Uterus (tissue), 4 donors: ENCODE data around the gene POLA1. TPM values are rescaled to one million over a fixed set of nuclear protein-coding genes. Genes with fewer than 3 reads are reported as not detected.
A peak's percentile ranks its signal among the peaks of the same experiment; 100 is the strongest.

Experiments
- DNase-seq, 2 donors: peaks; one replicate each; pipeline ENCODE4 v3.0.0-alpha.2; 2019 to 2020
- H3K27ac ChIP-seq, 2 donors: fragments of 200-600 bp; sonication (generic); 1 replicate in 1 of 2; 2 replicates in 1 of 2; pipeline ENCODE4 v1.5.1; 2016 to 2018
- H3K27me3 ChIP-seq, 2 donors: fragments of 200-600 bp; sonication (generic); one replicate each; pipeline ENCODE4 v1.5.1; 2018 to 2019; ENCODE audit warnings: control low read depth in 1 of 2
- H3K36me3 ChIP-seq, 2 donors: fragments of 200-600 bp; sonication (generic); one replicate each; pipeline ENCODE4 v1.5.1; 2019; ENCODE audit warnings: control low read depth in 1 of 2
- H3K4me1 ChIP-seq, 2 donors: fragments of 200-600 bp; sonication (generic); one replicate each; pipeline ENCODE4 v1.5.1; 2018 to 2019; ENCODE audit warnings: control low read depth in 1 of 2
- H3K4me3 ChIP-seq, 2 donors: fragments of 200-600 bp; sonication (generic); 1 replicate in 1 of 2; 2 replicates in 1 of 2; pipeline ENCODE4 v1.5.1; 2018 to 2019; ENCODE audit warnings: mild to moderate bottlenecking in 1 of 2
- H3K9me3 ChIP-seq, 2 donors: fragments of 200-600 bp; sonication (generic); one replicate each; pipeline ENCODE4 v1.5.1; 2019; ENCODE audit warnings: control low read depth in 1 of 2
- CTCF ChIP-seq, 4 experiments: fragments of 200-600 bp in 2 of 4; fragments of 450-650 bp in 2 of 4; sonication (generic) in 2 of 4; IDR thresholded peaks; one replicate each; pipeline ENCODE4 v1.5.1; 2016 to 2019; ENCODE audit warnings: antibody characterized with exemption in 4 of 4, mild to moderate bottlenecking in 2 of 4, moderate library complexity in 1 of 4
- POLR2A ChIP-seq, 2 donors: fragments of 450-650 bp; IDR thresholded peaks; one replicate each; pipeline ENCODE4 v1.6.1; 2016; ENCODE audit warnings: antibody characterized with exemption in 2 of 2, mild to moderate bottlenecking in 1 of 2, moderate library complexity in 1 of 2
- intact Hi-C: fragments of 100-400 bp; cut with DNase I; formaldehyde crosslinking; loops from one replicate; pipeline ENCODE4 v1.15.1; 2023; ENCODE audit warnings: low total_unique reads
- total RNA-seq, 4 donors: library from RNA; depleted of rRNA in 3 of 4; stranded (reverse); fragments of >200 nt in 3 of 4; gene quantifications; one replicate each; pipeline versions ENCODE4 v1.1.0 to v1.2.4, GENCODE V29; 2014 to 2023
- donor health status: DM: yes; HTN: yes; CAD: no.

POLA1 gene
- total RNA-seq, 4 donors from 2014 or later: 11.8 to 78.2 (median 26.3) TPM

GRCh38 chrX:25017667-25018247 lies 324.0 kb downstream of the POLA1 start:
- no peak overlapping the region for H3K27ac ChIP-seq
- no peak for TF ChIP-seq POLR2A (IDR thresholded peaks at IDR 0.05)
- no peak for TF ChIP-seq CTCF (IDR thresholded peaks at IDR 0.05)
- H3K36me3 ChIP-seq: no peaks in the 10 kb centered on the region
- no peaks in the 10 kb centered on the region for H3K4me1 ChIP-seq
- peaks cover 3 to 88% of the 10 kb centered on the region in 2 donors for H3K27me3 ChIP-seq
- intact Hi-C loops: no loop called here
- H3K9me3 ChIP-seq: no peaks in the 10 kb centered on the region
- no peak for DNase-seq
- no peak overlapping the region for H3K4me3 ChIP-seq

DNA sequence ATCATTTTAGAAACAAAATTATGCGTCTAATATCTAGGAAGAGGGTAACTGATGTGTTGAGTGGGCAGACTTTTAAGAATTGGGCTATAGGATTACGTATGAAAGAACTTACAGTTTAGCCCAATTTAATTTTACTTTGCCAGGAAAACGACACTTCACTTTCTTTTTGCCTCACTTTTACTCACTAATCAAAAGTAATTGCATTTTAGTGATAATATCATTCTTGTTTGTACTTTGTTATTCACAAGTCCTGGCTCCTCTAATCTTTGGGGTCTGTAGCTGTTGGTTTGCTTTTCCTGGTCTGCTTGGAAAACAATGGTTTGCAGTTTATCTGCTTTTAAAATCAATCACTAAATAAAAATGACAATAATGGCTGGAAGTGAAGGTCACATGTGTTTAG lies 325.0 kb downstream of the POLA1 start:
- H3K36me3 ChIP-seq: no peaks in the 10 kb centered on the region
- DNase-seq: no peak

DNA sequence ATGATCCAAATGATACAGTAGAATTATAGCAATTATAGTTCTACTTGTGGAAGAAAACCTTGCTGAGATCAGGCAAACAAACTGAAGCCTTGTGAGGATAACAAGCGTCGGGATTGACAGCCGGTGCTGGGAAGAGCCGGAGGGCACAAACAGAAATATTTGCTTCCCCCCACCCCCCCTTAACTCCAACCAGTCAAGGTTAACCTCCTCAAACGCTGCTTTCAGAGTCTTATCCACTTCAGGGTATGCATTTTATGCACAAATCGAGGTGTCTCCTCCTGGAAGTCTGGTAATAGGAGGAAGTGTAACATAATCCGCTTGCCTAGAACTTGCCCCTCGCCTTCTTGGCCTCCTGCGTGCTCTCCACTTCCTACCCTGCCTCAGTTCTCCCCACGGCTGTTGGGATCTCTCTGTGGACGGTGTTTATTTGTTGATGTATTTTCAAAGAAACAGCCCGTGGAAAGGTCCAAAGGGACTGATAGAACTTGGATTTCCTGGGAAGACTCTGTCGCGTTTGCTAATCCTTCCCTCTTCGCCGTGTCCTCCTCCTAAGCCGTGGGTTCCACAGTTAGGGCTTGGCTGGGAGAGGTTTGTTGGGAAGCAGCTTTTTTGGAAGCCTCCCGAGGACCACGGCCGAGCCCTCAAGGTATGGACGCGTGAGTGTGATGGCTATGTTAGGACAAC lies 326.1 kb downstream of the POLA1 start:
- DNase-seq: no peak
- Histone ChIP-seq H3K4me1 (no peaks in the 10 kb centered on the region), H3K9me3 (no peaks in the 10 kb centered on the region), H3K4me3 (peak overlapping the region in 1 of 2 donors; percentile 29), H3K36me3 (no peaks in the 10 kb centered on the region), H3K27me3 (peaks cover 3 to 83% of the 10 kb centered on the region in 2 donors), H3K27ac (no peak overlapping the region)
- TF ChIP-seq CTCF (IDR thresholded peaks at IDR 0.05) (no peak), POLR2A (IDR thresholded peaks at IDR 0.05) (no peak)
- intact Hi-C loops: no loop called here

More for the DNA sequence above, 325.0 kb downstream of the POLA1 start:
- no peak for TF ChIP-seq CTCF (IDR thresholded peaks at IDR 0.05)
- no peak for TF ChIP-seq POLR2A (IDR thresholded peaks at IDR 0.05)
- H3K4me1 ChIP-seq: no peaks in the 10 kb centered on the region
- no peak overlapping the region for H3K4me3 ChIP-seq
- no peak overlapping the region for H3K27ac ChIP-seq
- intact Hi-C loops: no loop called here
- H3K27me3 ChIP-seq: peaks cover 3 to 92% of the 10 kb centered on the region in 2 donors
- H3K9me3 ChIP-seq: no peaks in the 10 kb centered on the region

DNA sequence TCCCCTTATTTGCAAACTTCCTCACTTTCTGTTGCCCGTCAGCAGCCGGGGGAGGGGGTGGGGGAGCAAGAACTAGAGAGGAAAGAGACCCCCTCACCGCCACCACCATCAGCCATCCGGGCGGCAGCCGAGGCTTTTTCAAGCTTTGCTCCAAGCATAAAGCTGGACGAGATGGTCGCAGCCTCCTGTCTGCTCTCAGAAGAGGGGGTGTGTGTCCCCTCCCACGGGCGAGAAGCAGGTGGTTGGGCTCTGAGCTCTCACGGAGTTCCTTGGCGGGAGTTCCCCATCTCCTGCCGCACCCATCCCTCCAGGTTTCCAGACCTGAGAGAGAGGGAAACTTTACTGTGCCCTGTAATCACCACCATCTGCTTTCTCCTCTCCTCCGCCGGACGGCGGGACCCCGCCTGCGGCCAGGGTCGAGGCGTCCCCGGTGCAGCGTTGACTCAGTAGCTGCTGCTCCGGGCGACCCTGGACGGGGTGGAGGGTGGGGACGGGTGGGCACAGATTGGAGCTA lies 326.7 kb downstream of the POLA1 start:
- TF ChIP-seq CTCF (IDR thresholded peaks at IDR 0.05): no peak
- TF ChIP-seq POLR2A (IDR thresholded peaks at IDR 0.05): no peak
- intact Hi-C loops: no loop called here
- Histone ChIP-seq H3K27ac (no peak overlapping the region), H3K4me1 (no peaks in the 10 kb centered on the region), H3K9me3 (no peaks in the 10 kb centered on the region), H3K27me3 (peaks cover 3 to 78% of the 10 kb centered on the region in 2 donors), H3K36me3 (no peaks in the 10 kb centered on the region), H3K4me3 (peak overlapping the region in 1 of 2 donors; percentile 29)
- no peak for DNase-seq

DNA sequence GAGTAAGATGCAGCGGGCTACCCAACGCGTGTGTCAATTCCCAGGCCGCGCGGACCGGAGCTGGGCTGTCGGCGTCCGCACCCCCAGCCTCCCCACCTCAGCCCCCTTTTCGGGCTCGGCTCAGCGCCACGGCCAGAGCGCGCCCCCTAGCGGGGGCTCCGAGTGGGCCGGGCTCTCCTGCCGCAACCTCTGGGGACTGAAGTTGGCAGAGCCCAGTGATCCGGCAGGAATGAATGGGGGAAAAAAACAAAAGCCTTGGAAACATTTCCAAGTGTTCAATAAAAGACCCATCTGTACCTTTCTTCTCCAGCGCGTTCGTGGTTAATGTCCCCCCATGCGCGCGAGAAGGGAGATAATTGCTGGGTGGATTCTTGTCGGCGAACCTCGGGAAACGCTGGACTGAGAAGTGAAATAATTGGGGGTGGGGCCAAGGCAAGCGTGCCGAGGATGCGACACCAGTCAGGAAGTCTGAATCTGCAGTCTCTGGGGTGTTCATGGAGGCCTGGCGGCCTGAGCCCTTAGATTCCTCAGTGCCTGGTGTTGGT lies 327.3 kb downstream of the POLA1 start:
- Histone ChIP-seq H3K9me3 (no peaks in the 10 kb centered on the region), H3K4me3 (peak overlapping the region in 1 of 2 donors; percentile 29), H3K36me3 (no peaks in the 10 kb centered on the region), H3K4me1 (no peaks in the 10 kb centered on the region), H3K27ac (no peak overlapping the region), H3K27me3 (peaks cover 0 to 75% of the 10 kb centered on the region in 2 donors)
- intact Hi-C loops: no loop called here
- no peak for DNase-seq
- TF ChIP-seq POLR2A (IDR thresholded peaks at IDR 0.05): no peak
- no peak for TF ChIP-seq CTCF (IDR thresholded peaks at IDR 0.05)
